ENCODE results near the gene KDM4B.
A peak's percentile ranks its signal among the peaks of the same experiment; 100 is the strongest.

KDM4B gene

DNA sequence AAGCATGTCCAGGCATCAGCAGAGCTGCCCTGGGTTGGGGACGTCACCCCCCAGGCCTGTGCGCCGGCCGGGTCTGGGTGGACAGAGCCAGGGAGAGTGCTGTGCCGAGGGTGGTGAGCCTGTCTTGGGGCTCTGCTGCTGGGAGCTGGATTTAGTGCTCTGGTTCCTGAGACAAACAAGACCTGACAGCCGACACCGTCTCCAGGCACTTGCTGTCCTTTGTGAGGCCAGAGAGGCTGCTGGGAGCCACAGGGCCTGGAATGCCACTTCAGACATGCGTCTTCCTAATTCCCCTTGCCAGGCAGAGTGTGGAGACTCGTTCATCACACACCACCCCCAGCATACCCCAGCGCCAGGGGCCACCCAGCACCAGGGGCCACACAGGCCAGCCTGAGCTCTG, 165.8 kb downstream of the KDM4B start:
- no peak for DNase-seq (ENCODE audit: low read depth in 2 of 2)

DNA sequence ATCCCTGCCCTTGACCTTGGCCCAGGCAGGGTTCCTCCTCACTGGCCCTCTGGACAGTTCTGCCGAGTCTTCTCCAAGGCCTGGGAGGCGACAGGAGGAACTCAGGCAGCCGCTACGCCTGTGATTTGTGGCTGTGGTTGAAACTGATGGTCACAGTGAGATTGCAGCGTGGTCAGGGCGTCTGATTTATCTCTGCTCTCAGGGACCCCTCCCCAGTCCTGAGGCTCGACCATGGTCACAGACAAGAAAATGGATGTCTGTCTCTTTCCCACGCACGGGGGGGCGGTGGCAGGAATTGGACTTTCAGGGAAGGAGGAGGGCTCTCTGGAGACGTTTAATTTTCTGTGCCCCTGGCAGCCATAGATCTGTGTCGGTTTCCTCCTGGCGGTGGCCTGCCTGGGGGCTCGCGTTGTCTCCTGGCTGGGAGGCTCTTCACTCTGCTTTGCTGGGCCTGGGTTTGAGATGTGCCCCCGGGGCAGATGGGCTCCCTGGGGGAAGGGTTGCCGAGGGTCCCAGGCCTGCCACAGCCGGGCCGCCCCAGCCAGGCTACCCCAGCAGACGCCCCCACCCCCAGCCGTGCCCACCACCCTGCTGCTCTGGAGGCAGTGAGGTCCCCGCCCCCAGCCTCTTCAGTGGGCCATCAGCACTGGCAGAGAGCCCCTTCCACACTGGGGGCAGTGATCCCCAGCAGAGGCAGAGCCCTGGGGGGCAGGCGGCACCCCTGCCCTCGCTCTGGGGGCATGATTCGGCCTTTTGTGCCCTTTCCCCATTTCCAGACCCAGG, 167.4 kb downstream of the KDM4B start:
- no peak for DNase-seq (ENCODE audit: low read depth in 2 of 2)

DNA sequence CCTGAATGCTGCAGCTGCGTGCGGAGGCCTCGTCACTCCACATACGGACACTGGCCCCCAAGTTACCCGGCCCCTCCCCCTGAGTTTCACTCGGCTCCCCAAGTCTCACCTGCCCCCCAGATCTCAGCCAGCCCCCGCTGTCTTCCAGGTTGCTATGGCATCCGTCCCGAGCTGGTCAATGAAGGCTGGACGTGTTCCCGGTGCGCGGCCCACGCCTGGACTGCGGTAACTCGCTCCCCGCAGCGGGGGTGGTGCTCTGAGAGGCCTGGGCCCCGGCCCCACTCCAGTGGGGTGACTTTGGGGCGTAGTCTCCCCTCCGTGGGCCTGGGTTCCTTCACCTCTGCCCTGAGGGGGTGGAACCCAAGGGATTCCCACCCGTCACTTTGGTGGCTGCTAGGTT, 168.2 kb downstream of the KDM4B start:
- no peak for DNase-seq (ENCODE audit: low read depth in 2 of 2)

DNA sequence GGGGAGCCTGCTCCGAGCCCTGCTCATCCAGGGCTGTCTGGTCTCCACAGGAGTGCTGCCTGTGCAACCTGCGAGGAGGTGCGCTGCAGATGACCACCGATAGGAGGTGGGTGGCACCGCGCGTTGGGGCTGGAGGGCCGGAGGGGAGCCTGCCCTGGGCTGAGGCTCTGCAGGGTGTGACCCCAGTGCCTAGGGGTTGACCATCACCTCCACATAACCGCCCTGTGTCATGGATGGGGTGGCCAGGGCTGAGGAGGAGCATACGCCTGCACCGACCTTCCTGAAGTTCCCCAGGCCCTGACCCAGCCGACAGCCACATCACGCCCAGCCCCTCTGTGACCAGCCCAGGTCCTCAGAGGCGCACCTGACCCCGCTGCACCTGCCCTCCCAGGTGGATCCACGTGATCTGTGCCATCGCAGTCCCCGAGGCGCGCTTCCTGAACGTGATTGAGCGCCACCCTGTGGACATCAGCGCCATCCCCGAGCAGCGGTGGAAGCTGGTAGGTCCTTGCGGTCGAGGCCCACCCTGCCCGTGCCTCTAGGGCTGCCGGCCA, 168.7 kb downstream of the KDM4B start:
- no peak for DNase-seq (ENCODE audit: low read depth in 2 of 2)

DNA sequence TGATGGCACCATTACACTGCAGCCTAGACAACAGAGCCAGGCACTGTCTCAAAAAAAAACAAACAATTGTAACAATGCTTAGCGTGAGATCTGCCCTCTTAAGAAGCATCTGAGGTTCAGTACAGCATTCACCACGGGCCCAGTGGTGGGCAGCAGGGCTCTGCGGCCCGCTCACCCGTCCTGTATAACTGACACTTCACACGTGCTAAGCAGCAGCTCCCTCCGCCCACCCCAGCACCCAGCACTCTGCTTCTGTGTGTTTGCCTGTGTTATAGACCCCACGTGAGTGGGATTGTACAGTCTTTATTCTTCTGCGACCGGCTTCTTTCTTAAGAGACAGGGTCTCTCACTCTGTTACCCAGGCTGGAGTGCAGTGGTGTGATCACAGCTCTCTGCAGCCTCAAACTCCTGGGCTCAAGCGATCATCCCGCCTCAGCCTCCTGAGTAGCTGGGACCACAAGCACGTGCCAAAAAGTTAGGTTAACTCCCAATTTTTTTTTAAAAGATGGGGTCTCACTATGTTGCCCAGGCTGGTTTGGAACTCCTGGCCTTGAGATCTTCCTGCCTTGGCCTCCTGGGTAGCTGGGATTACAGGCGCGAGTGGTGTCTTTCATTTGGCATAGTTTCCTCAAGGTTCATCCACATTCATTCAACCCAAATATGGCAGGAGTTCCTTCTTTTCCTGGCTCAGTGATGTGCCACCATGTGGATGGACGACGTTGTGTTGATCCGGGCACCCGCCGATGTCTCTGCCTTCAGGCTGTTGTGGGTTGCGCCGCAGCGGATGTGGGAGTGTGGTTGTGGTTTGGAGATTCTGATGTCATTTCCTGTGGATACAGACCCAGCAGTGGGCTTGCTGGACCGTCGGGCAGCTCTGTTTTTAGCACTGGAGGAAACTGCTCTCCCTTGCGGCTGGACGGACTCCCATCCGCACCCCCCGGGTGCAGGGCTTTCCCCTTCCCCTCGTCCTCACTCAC, 170.0 kb downstream of the KDM4B start:
- DNase-seq (ENCODE audit: low read depth in 2 of 2) = peak; percentile 55

DNA sequence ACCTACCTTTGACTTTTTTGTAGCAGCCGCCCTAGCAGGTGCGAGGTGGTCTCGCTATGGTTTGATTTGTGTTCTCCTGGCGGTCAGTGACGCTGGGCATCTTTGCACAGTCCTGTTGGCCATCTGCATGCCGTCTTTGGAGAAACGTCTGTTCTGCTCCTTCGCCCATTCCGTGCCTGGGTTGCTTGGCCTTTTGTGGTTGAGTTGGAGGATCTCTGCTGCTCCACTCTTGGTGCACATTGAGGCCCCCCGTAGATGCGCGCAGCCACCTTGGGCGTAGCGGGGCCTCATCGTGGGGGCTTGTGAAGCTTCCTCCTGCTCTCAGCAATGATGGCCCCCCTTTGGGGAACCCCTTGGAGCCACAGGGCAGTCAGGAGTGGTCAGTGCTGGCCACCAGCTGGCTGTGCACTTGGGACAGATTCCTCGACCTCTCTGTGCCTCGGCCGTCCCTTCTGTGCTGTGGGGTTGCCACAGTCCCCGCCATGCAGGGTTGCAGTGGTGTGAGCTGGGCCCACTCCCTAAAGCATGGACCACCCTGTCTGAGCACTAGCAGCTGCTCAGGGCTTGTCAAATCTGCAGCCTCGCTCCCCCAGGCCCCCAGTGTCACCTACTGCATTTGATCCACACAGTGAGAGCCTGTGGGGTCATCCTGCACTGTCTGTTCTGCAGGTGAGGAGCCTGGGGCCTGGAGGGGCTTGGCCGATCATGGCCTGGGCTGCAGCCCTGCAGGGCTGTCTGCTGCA, 170.8 kb downstream of the KDM4B start:
- DNase-seq (ENCODE audit: low read depth in 2 of 2) = no peak

DNA sequence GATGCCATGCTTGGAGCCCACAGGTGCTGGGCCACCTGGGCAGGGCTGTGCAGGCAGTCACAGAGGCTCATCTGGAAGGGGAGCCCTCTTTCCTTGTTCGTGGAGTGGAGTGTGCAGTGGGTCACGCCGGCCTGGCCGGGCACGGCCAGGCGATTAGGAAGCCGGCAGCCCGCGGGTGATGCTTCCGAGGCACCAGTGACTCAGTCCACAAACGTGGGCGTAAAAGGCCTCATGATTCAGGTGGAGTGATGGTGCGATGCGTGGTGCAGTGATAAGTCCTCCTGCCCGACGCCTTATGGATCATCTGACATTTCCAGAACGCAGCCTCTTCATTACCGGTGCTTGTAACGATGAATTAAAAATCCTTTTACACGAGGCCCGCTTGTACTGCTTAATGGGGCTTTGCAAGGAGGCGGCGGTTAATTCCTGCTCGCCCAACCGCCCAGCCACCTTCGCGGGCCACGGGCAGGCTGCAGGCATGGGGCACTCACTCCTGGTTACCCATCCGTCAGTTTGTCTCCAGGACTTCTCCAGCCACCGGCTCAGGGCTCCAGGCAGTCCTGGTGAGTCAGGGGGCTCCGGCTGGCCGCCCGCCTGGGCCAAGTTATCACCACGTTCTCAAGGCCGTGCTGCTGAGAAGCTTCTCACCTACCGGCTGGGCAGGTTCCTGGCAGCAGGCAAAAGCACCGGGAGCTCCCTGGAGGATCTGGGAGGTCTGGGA, 172.4 kb downstream of the KDM4B start:
- no peak for DNase-seq (ENCODE audit: low read depth in 2 of 2)

DNA sequence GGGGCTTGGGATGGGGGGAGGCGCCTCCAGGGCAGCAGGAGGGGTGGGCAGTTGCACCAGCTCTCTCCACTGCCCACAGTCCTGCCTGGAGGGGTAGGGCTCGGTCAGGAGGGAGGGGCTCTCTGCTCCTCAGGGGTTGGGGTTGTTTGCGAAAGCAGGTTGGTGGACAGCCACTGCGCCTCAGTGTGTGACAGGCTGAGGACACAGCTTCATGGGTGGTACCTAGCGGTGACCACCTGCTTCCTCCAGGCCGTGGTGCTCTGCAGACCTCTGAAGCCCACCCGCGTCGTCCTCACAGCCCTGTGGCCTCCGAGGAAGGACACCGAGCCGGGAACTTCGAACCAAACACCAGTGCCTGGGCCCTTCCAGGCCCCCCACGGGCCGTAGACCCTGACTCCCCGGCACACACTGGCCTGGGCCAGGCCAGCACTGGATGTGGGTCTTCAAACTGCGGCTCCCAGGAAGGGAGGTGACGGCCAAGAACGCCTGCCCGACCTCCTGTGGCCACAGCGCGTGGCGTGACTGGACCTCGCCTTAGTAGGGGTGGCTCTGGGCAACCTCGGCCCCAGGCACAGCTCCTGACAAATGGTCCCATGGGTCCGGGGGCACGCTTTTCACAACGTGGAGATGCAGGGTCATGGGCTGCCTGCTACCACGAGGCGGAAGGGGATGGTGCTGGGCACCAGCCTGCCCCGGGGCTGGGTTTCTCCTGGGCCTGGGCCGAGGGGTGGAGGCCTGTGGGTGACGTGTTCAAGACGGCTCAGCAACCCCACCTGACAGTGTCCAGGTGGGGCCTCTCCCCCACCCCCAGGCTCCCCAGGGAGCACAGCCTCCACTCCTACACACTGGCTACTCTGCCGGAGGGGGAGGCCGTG, 173.2 kb downstream of the KDM4B start:
- DNase-seq (ENCODE audit: low read depth in 2 of 2) = no peak

DNA sequence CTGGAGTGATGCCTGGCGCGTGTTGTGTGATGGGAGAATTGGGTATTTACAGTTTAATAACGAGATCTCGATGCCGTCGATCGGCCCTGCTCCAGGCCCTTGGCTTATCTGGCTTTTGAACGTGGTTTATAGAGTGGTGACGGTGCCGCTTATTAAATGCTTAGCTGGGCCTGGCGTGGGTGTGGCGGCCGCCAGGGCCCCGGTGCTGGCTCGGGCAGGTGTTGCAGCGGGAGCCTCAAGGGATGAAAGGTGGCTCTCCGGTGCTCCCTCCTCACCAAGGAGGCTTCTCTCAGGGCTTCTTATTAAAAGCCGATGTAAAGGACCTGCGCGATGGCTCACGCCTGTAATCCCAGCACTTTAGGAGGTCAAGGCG, 173.8 kb downstream of the KDM4B start:
- no peak for DNase-seq (ENCODE audit: low read depth in 2 of 2)

DNA sequence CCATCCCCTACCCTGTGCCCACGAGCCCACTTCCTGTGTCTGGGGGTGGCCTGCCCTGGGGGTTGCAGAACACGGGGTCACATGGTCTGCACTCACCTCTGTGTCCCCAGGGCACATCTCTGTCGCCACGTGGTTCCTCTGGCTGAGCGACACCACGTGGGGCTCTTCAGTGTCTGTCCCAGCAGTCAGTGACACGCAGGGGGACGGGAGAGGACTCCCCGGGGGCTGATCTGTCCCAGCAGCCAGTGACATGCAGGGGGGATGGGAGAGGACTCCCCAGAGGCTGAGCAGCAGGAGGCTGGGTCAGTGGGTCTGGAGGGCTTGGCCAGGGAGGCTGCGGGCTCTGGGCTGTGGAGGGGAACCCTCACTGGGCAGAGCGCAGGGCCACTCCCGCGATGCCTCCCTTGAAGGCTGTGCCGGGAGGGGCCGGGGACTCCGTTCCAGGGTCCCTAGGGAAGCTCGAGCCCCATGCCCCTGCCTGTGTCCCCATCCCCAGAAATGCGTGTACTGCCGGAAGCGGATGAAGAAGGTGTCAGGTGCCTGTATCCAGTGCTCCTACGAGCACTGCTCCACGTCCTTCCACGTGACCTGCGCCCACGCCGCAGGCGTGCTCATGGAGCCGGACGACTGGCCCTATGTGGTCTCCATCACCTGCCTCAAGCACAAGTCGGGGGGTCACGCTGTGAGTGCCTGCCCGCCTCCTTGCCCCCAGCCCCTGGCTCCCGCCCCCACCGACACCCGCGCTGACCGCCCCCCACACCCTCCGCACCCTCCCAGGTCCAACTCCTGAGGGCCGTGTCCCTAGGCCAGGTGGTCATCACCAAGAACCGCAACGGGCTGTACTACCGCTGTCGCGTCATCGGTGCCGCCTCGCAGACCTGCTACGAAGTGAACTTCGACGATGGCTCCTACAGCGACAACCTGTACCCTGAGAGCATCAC, 174.8 kb downstream of the KDM4B start:
- DNase-seq (ENCODE audit: low read depth in 2 of 2) = no peak

DNA sequence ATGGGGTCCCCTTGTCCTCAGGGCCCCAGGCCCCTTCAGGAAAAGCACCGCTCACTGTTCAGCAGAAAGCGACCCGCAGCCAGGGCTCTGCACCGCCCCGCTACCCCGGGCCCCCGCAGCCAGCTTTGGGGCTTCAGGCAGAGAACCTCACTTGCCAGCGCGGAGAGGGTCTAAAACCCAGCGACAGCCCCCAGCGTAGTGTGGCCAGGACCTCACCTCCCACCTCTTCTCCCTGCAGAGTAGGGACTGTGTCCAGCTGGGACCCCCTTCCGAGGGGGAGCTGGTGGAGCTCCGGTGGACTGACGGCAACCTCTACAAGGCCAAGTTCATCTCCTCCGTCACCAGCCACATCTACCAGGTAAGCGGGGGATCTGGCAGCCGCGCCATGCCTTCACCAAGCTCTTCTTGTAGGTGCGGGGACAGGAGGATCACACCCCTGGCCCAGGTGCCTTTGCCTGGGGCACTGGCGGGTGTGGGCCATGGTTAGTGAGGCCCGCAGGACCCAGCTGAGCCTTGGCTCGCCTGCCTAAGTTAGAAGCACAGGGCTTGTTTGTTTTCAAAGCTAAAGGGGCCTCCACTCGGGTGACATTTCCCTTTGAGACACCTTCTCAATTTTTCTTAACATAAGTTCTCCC, 175.7 kb downstream of the KDM4B start:
- no peak for DNase-seq (ENCODE audit: low read depth in 2 of 2)

DNA sequence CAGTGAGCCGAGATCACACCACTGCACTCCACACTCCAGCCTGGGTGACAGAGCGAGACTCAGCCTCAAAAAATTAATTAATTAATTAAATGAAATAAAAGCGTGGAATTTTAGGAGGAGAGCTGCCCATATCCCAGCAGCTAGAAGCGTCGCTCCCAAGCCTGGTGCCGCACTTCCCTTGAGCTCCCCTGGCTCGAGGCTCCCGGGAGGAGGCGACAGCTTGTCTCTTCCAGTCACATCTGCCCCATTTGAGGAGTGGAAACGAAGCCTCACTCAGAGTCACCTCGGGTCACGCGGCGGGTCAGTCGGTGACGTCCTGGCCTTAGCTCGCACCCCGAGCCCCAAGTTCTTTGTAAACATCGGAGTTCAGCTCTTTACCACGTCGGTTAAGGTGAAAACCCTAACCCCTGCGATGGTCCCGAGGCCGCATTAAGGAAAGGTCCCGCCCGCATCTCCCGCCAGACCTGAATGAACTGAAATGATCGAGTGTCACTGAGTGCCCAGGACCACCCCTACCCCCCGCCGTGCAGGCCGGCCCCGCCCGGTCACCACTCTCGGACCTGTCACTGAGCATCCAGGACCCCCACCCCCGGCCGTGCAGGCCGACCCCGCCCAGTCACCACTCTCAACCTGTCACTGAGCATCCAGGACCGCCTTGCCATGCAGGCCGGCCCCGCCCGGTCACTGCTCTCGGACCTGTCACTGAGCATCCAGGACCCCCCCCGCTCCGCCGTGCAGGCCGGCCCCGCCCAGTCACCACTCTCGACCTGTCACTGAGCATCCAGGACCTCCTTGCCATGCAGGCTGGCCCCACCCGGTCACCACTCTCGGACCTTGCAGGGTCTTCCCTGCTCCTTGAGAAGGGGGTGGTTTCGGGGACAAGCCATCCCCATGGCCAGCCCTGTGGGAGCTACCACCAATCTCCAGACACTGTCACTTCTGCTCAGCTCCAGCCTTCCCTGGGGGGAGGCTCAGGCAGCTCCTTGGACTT, 176.9 kb downstream of the KDM4B start:
- no peak for DNase-seq (ENCODE audit: low read depth in 2 of 2)

DNA sequence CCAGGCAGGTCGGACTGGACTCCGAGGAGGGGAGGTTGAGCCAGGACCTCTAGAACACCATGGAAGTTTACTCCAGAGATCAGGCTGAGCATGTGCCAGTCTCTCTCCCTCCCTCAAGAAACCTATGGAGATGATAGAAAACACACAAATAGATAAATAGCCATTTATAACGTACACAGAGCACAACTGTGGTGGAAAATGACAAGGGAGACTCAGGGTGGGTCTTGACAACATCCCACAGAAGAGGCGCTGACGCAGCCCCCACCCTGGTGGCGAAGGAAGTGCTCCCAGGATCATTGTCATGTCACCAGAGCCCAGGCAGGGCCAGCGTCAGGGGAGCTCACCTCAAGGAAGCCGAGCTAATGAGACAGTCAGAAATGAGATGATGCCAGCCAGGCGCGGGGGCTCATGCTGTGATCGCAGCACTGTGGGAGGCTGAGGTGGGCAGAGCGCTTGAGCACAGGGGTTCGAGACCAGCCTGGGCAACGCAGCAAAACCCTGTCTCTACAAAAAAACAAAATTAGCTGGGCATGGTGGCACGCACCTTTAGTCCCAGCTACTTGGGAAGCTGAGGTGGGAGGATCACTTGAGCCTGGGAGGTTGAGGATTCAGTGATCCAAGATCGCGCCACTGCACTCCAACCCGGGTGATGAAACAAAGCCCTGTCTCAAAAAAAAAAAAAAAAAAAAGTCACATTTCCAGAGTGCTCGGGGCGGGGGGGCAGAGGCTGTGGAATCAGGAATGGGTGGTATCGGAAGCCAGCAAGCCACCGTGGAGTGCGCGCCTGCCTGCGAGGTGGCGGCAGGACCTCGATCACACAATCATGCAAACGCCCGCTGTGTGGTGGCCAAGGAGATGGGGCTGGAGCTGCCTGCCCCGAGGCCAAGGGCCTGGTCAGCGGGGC, 178.4 kb downstream of the KDM4B start:
- no peak for DNase-seq (ENCODE audit: low read depth in 2 of 2)

DNA sequence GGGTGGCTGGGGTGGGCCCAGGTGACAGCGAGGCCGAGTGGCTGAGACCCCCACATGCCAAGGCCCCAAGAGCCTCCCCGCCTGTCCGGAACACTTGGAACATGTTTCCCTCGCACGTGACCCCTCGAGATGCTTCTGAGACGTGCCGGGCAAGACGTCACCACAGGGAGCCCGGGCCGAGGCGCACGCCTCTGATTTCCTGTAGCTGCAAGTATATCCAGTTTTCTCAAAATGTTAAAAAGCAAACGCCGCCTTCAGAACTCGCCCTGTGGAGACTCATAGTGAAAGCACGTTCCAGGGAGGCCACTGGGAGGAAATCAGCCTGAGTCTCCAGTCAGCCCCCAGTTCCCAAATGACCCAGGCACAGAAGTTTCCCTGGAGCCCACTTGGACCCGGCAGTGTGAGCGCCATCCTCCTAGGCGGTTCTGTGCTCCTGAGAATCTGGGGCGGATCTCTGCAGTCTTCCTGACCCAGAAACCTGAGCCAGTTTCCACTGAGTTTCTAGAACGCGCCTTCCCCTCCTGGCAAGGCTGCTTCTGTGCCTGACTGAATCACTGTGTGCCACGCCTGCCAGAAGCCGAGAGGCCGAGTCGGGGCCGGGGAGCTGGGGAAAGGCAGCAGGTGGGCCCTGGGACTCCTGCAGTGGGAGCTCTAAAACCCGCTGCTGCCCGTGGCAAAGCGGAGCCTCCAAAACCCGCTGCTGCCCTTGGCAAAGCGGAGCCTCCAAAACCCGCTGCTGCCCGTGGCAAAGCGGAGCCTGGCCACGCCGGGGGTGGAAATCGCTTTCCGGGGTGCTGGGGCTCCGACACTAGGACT, 179.3 kb downstream of the KDM4B start:
- DNase-seq (ENCODE audit: low read depth in 2 of 2) = no peak

DNA sequence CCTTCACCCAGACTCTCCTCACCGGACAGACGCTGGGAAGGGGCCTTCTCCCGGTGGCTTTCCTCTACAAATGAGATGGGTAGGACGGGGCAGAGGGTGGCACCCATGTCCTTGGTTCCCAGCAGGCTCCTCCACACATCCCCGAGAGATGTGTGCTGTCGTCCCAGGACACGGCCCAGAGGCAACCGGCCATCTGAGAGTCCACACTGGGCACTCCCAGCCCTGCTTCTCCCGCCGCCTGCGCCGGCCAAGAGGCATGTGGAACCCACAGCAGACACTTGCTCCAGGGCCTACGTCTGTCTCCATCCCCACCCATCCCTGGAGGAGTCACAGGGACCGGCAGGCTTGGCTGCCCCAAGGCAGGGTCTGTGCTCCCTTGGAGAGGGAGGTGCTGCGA, 179.9 kb downstream of the KDM4B start:
- DNase-seq (ENCODE audit: low read depth in 2 of 2) = no peak
